GM19467 (cell line): Measurements from ENCODE around the gene C1QTNF8.
"Not testable (repeated sequence)": the region's sequence is repeated elsewhere in the genome, so short reads cannot be mapped to it uniquely, and the experiment has no call there.

ENCODE experiments used
- ATAC-seq: cut with Tn5 transposase; IDR thresholded peaks from one replicate; pipeline ENCODE4 v1.9.1; 2021; ENCODE audit warnings: mild to moderate bottlenecking, moderate library complexity; ENCODE audit not compliant: unreplicated experiment

C1QTNF8 gene

DNA sequence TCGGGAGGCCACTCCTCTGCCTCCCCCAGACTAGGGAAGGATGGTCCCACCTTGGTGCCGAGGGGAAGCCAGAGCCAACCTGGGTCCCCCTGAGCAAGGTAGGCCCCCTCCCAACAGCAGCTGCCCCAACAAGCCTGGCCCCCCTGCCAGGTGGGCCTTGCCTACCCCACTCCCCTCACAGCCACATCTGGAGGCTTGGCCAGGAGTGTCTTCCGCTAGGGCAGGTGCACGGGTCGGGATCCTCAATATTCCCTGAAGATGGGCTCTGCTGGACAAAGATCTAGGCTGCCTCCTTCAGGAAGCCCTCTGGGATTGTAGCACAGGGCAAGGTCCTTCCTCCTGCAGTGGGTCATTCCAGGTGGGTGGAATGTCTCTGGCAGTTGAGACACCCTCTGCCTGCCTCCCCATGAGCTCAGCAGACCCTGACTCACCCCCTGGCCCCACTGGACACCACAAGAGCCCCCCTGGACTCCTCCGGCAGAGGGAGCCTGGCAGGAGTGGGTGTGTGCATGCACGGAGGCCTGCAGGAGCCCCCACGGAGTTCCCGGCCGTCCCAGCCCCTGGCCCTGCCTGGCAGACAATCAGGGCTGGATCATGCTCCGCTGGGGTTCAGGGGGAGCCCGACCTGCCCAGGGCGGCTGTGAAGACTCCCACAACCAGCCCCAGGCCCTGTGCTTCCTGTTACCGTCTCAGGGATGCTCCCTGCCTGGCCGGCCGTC lies 435 bp downstream of the C1QTNF8 start:
- ATAC-seq: no peak

GRCh38 chr16:1094601-1095449 lies 1.2 kb downstream of the C1QTNF8 start:
- no peak for ATAC-seq

GRCh38 chr16:1094124-1094479 lies 1.9 kb downstream of the C1QTNF8 start:
- ATAC-seq: no peak

- no peak for ATAC-seq
These were observed 2.5 kb downstream of the C1QTNF8 start for GRCh38 chr16:1093284-1094123.

- not testable (repeated sequence) for ATAC-seq
These were observed 3.3 kb downstream of the C1QTNF8 start for GRCh38 chr16:1092685-1093283.

GRCh38 chr16:1091992-1092552 lies 4.0 kb downstream of the C1QTNF8 start:
- ATAC-seq: no peak

DNA sequence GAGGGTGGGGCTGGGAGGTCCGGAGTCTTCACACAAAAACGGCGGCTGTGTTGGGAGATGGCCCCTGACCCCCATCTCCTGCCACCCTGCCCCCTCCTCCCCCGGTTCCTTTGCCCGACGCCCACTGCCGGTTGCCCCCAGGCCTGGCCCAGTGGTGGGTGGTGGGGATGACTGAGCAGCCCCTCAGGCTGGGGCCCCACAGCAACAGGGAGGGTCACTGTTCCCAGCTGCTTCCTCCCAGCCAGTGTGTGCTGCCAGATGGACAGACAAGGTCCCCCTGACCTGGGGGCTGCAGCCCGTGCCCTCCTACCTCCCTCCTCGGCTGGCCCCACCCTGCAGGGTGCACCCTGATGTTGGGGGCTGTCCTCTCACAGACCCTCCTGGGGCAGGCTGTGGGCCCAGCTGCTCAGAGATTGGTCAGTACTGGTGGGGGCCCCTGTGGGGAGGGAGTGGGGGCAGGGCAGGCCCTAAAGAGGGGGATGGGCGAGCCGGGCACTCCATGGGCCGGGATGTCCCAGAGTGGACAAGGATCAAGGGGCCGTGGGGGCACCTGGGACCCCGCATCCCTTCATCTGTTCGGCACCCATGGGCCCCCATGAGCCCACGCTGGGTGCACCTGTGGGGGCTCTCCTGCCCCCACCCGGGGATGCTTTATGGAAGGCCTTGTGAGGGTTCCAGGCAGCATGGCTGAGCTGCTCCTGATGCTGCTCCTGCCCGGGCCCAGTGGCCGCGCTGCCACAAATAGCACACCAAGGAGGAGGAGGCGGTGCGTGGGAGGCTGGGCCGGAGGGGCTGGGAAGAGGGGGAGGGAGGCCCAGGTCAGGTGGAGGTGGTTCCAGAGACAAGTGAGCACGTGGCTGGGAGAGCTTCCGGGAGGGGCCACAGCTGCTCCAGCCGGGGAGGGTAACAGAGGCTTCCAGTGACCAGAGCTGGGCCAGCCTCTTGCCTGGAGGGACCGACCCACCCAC lies 5.1 kb downstream of the C1QTNF8 start:
- ATAC-seq: no peak

- no peak for ATAC-seq
These were observed 6.0 kb downstream of the C1QTNF8 start for GRCh38 chr16:1089822-1090619.

- no peak for ATAC-seq
These were observed 6.6 kb downstream of the C1QTNF8 start for GRCh38 chr16:1089439-1089821.

DNA sequence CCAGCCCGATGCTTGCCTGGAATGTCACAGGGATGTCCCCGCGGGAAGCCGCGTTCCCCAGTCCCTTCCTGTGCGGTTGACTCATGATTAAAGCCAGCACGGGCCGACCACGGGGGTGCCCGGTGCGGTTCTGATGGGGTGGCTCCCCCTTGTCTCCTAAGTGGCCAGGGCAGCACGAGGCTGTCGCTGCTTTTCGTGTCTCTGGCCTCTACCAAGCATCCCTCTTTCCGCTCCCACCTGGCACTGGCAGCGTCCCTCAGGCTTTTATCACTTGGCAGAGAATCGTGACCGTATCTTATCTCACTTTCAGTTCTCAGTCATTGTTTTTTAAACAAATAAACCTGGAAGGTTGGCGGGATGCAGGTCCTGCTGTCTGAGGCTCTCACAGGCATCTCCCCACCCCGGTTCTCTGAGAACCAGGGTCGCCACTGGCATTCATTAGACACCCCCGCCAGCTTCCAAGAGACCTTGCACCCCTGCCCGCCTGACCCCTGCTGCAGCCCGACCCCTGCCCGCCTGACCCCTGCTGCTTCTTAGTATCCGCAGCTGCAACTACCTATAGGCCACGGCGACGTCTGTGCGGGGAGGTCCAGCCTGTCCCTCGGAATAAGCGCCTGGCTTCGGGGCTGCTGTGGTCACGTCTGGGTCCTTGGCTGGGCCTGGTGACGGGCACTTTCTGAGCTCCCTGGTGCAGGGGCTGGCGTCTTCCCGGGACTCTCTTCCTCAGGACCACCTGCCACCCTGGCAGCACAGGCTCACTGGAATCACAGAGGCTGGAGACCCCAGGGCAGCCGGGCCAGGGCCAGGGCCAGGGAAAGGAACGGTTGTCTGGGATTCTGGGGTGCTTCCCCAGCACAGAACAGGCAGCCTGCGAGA lies 7.5 kb downstream of the C1QTNF8 start:
- no peak for ATAC-seq

DNA sequence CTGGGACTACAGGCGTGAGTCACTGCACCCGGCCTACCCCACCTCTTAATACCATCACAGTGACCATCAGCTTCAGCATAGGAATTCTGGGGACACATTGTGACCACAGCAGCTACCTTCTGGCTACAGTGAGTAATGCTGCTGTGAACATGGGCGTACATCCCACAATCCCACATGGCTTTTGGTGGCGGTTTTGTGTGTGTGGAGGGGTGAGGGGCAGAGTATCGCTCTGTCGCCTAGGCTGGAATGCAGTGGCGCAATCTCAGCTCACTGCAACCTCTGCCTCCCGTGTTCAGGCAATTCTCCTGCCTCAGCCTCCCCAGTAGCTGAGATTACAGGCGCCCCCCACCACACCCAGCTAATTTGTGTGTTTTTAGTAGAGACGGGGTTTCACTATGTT lies 9.6 kb downstream of the C1QTNF8 start:
- ATAC-seq: not testable (repeated sequence)

- no peak for ATAC-seq
These were observed 11.1 kb downstream of the C1QTNF8 start for GRCh38 chr16:1084971-1085370.

- ATAC-seq: no peak
These were observed 12.9 kb downstream of the C1QTNF8 start for GRCh38 chr16:1082952-1083675.

DNA sequence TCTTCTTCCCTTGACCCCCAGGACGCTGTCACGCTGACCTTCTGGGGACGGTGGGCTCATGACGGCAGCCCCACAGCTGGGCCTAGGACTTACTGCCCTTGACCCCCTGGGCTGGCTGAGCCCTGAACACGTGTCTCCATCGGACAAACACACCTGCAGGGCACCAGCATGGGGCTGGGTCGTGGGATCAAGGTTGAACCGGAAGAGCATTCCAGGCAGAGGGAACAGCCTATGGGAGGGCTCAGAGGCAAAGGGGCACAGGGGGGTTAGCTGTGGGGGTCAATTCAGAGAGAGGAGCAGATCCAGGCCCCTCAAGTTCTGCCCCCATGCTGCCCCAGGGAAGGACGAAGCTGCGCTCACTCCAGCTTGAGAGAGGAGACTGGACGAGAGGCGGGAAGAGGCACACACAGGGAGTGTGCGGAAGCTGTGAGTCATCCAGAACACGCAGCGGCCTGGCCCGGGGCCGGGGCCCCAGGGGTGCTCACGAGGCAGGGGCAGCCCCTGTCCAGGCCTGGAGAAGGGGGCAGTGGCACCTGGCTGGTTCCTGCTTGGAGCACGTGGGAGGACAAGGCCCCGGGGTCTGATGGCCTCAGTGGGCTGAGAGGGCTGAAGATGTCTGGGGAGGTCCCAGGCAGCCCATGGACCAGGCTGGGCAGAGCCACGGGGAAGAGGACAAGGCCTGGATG lies 13.6 kb downstream of the C1QTNF8 start:
- ATAC-seq: no peak

DNA sequence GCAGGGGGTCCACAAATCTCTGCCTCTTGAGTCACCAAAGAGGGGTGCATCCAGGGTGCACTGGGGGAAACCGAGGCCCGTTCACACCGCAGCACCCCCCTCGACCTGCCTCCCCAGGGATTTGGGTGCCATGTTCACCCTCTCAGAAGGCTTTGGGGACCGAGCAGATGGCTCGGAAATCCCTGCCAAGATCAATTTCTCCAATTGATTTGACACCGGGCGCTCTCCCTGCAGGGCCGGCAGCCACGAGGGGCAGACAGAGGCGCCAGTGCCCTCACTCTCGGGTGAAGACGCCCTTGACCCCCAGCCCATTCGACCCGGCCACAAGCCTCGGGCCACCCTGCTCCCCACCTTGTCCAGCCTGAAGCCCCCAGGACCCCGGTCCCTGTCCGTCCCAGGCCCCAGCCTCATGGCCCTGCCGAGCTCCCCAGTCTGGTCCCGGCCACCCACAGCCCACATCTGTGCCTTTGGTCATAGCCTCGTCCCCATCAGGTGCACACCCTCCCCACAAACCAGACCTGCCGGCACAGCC lies 14.2 kb downstream of the C1QTNF8 start:
- no peak for ATAC-seq
